ENCODE results near the gene CCDC89.

DNA sequence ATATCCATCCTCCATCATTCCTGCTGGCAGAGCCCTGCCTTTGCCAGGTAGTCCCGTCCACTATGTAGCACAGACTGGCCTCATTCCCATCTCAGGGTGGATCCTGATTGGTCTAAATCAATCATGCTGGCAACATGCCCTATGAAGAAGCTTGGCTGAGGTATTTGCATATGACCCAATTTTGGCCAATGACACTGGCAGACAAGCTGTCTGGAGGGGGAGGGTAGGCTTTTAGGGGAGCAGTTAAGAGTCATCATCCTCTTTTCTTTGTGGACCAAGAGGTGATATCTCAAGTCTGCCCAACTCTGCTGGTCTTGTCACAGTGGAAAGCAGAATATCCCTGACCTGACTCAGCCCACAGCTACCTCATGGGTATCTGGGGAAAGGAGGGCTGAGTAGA is 5.1 kb downstream of the CCDC89 start:
- TF ChIP-seq RFX5 (IDR thresholded peaks at IDR 0.05; ENCODE audit: low read depth, low read length) (no peak), POLR2A (IDR thresholded peaks at IDR 0.05; ENCODE audit: low read depth, low read length) (no peak), RAD21 (IDR thresholded peaks at IDR 0.05; ENCODE audit: low read length) (no peak), MAZ (IDR thresholded peaks at IDR 0.05; ENCODE audit: borderline replicate concordance, low read depth, low read length) (no peak), RCOR1 (IDR thresholded peaks at IDR 0.05; ENCODE audit: insufficient replicate concordance, low read length) (no peak), SMC3 (IDR thresholded peaks at IDR 0.05; ENCODE audit: low read depth, low read length) (no peak), BHLHE40 (IDR thresholded peaks at IDR 0.05; ENCODE audit: low read depth, low read length) (no peak), MAFK (IDR thresholded peaks at IDR 0.05; ENCODE audit: low read depth, low read length) (no peak), CEBPB (IDR thresholded peaks at IDR 0.05; ENCODE audit: low read depth, low read length) (no peak), MXI1 (IDR thresholded peaks at IDR 0.05; ENCODE audit: borderline replicate concordance, low read depth, low read length) (no peak)
- TF ChIP-seq, protein P1, sequence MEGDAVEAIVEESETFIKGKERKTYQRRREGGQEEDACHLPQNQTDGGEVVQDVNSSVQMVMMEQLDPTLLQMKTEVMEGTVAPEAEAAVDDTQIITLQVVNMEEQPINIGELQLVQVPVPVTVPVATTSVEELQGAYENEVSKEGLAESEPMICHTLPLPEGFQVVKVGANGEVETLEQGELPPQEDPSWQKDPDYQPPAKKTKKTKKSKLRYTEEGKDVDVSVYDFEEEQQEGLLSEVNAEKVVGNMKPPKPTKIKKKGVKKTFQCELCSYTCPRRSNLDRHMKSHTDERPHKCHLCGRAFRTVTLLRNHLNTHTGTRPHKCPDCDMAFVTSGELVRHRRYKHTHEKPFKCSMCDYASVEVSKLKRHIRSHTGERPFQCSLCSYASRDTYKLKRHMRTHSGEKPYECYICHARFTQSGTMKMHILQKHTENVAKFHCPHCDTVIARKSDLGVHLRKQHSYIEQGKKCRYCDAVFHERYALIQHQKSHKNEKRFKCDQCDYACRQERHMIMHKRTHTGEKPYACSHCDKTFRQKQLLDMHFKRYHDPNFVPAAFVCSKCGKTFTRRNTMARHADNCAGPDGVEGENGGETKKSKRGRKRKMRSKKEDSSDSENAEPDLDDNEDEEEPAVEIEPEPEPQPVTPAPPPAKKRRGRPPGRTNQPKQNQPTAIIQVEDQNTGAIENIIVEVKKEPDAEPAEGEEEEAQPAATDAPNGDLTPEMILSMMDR (conservative IDR thresholded peaks at IDR 0.05; ENCODE audit: low read depth, low read length), result no peak
- TF ChIP-seq, protein P2, sequence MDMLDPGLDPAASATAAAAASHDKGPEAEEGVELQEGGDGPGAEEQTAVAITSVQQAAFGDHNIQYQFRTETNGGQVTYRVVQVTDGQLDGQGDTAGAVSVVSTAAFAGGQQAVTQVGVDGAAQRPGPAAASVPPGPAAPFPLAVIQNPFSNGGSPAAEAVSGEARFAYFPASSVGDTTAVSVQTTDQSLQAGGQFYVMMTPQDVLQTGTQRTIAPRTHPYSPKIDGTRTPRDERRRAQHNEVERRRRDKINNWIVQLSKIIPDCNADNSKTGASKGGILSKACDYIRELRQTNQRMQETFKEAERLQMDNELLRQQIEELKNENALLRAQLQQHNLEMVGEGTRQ (IDR thresholded peaks at IDR 0.05; ENCODE audit: low read depth, low read length), result no peak

Data from IMR-90 (cell line).